ENCODE data around the gene ATP6V0B. TPM values are rescaled to one million over a fixed set of nuclear protein-coding genes. Genes with fewer than 3 reads are reported as not detected.

Gene ATP6V0B
- total RNA-seq, 4 donors from 2014 or later: 135 to 180 (median 169) TPM

- TF ChIP-seq, protein P1, sequence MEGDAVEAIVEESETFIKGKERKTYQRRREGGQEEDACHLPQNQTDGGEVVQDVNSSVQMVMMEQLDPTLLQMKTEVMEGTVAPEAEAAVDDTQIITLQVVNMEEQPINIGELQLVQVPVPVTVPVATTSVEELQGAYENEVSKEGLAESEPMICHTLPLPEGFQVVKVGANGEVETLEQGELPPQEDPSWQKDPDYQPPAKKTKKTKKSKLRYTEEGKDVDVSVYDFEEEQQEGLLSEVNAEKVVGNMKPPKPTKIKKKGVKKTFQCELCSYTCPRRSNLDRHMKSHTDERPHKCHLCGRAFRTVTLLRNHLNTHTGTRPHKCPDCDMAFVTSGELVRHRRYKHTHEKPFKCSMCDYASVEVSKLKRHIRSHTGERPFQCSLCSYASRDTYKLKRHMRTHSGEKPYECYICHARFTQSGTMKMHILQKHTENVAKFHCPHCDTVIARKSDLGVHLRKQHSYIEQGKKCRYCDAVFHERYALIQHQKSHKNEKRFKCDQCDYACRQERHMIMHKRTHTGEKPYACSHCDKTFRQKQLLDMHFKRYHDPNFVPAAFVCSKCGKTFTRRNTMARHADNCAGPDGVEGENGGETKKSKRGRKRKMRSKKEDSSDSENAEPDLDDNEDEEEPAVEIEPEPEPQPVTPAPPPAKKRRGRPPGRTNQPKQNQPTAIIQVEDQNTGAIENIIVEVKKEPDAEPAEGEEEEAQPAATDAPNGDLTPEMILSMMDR (IDR thresholded peaks at IDR 0.05): no peak
- no peak for TF ChIP-seq POLR2A (IDR thresholded peaks at IDR 0.05)
- intact Hi-C loops (cut with DNase I; ENCODE audit: low total_unique reads): no loop called here
- no peak for DNase-seq (ENCODE audit: low spot score in 2 of 2)
- no peak overlapping the region for H3K4me3 ChIP-seq (ENCODE audit: low read depth, poor library complexity, severe bottlenecking)
- 77 to 81% methylated on average over 13 to 21 of the region's 21 CpGs for WGBS, 2 donors
Observed at GRCh38 chr1:43995984-43996732, 21.4 kb downstream of the ATP6V0B start.

GRCh38 chr1:43996733-43997115 lies 22.0 kb downstream of the ATP6V0B start:
- TF ChIP-seq POLR2A (IDR thresholded peaks at IDR 0.05): no peak
- TF ChIP-seq, protein P1 (IDR thresholded peaks at IDR 0.05): no peak
- no peak overlapping the region for H3K4me3 ChIP-seq (ENCODE audit: low read depth, poor library complexity, severe bottlenecking)
- intact Hi-C loops (cut with DNase I; ENCODE audit: low total_unique reads): no loop called here
- no peak for DNase-seq (ENCODE audit: low spot score in 2 of 2)
- 61 to 82% methylated on average over 6 of the region's 6 CpGs for WGBS, 2 donors

DNA sequence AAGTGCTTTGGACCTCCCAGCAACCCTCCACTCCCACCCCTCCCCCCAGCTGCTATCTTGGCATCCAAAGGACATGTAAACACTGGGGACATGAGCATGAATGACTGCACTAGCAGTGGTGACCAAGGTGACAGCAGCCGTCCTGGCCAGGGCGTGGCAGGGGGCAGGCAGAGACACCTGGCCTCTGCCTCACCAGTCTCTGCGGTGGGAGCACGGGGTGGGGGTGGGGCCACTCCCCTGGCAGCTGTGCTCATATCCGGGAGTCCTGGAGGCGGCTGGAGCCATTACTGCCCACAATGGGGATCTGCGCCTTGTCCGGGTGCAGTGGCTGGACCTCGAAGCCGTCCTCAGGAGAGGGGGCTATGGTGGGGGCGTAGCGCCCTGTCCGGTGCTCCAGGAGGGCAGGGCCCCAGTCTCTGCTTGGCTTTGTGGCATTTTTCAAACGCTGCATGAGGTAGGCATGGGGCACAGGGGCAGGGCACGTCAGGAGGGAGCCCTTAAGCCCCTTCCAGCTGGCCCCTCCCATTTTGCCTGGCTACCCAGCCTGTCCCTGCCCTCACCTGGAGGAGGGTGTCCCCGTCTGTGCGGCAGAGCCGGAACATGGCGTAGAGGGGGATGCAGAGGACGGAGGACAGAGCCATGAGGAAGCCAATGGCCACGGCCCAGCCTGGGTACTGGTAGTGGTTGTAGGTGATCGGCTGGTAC lies 22.7 kb downstream of the ATP6V0B start:
- 89 to 95% methylated on average over 11 to 12 of the region's 22 CpGs for WGBS, 2 donors
- DNase-seq (ENCODE audit: low spot score in 2 of 2): no peak
- TF ChIP-seq POLR2A (IDR thresholded peaks at IDR 0.05): no peak
- TF ChIP-seq, protein P1 (IDR thresholded peaks at IDR 0.05): no peak
- no peak overlapping the region for H3K4me3 ChIP-seq (ENCODE audit: low read depth, poor library complexity, severe bottlenecking)
- intact Hi-C loops (cut with DNase I; ENCODE audit: low total_unique reads): no loop called here

- TF ChIP-seq, protein P1 (IDR thresholded peaks at IDR 0.05): no peak
- no peak for TF ChIP-seq POLR2A (IDR thresholded peaks at IDR 0.05)
- DNase-seq (ENCODE audit: low spot score in 2 of 2): no peak
- no peak overlapping the region for H3K4me3 ChIP-seq (ENCODE audit: low read depth, poor library complexity, severe bottlenecking)
- 87 to 88% methylated on average over 11 of the region's 11 CpGs for WGBS, 2 donors
- intact Hi-C loops (cut with DNase I; ENCODE audit: low total_unique reads): no loop called here
Observed at GRCh38 chr1:43998000-43998378, 23.2 kb downstream of the ATP6V0B start.

DNA sequence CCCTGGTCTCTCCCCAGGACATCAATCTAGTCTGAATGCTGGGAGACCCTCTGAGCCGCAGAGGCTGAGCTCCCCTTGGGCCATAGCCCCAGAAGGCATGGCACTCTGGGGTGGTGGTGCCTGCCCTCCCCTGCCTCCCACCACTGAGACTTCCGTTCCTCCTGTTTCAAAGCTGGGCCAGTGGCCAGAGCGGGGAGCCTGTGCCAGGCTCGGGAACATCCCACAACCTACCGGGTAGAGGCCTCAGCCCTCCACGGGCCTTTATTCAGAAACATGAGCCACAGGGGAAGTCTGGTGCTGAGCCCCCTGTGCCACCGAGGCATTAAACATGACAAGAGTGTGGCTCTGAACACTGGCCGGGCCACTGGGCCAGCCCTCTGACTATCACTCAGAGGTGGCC lies 24.7 kb downstream of the ATP6V0B start:
- H3K4me3 ChIP-seq (ENCODE audit: low read depth, poor library complexity, severe bottlenecking): no peak overlapping the region
- intact Hi-C loops (cut with DNase I; ENCODE audit: low total_unique reads): no loop called here
- TF ChIP-seq POLR2A (IDR thresholded peaks at IDR 0.05): no peak
- TF ChIP-seq, protein P1 (IDR thresholded peaks at IDR 0.05): no peak
- WGBS, 2 donors: 76% methylated on average over 8 of the region's 8 CpGs
- no peak for DNase-seq (ENCODE audit: low spot score in 2 of 2)

All from lower leg skin (tissue), 4 donors.